Stimulated activated CD4-positive, alpha-beta T cell treated with anti-CD3 and anti-CD28 coated beads, TNF-alpha, amount 100 ng/mL, for 4 hours (primary cell): ENCODE results near the gene TTPAL.

Source experiments
- DNase-seq, 3 experiments: peaks; one replicate each; pipeline ENCODE4 v3.0.0-alpha.2; 2020; ENCODE audit warnings: low read depth in 3 of 3

The TTPAL gene

GRCh38 chr20:44439318-44439717, 36.4 kb upstream of the TTPAL start:
- no peak for DNase-seq

- DNase-seq: no peak
These were observed 33.2 kb upstream of the TTPAL start for GRCh38 chr20:44442298-44443070.

DNA sequence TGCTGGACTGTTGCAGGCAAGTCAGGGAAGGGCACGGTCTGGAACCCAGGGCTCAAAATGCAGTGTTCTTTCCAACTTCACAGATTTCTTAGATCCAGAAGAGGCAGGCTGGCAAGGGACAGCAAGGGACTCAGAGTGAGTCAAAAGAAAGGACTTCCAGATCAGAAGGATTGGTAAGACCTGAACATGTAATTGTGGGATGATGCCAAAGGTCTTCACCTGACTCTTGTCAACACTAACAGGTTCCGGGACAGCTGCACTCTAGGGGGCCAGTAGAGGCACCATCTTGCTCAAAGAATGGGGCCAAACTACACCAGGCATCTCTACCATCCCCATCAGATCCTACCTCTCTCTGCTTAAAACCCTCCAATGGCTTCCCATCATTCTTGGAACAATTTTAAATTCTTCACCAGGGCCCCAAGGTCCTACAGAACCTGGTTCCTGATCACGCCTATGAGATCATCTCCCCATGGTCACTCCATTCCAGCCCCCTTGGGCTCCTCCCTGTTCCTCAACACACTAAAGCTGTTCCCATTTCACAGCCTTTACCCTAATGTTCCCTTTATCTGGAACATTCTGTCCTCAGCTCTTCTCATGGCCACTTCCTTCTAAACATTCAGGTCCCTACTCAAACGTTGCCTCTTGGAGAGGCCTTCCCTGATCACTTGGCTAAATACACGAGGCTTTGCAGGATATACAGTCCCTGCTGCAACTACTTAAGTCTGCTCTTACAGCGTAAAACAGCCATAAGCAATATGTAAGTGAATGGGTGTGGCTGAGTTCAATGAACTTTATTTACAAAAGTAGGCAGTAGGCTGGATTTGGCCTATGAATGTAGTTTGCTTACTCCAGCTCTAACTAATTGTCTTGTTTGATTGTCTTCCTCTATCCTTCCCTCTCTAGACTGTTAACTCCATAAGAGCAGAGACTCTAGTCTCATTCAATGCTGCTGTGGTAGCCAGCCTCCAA, 29.6 kb upstream of the TTPAL start:
- DNase-seq: no peak

DNA sequence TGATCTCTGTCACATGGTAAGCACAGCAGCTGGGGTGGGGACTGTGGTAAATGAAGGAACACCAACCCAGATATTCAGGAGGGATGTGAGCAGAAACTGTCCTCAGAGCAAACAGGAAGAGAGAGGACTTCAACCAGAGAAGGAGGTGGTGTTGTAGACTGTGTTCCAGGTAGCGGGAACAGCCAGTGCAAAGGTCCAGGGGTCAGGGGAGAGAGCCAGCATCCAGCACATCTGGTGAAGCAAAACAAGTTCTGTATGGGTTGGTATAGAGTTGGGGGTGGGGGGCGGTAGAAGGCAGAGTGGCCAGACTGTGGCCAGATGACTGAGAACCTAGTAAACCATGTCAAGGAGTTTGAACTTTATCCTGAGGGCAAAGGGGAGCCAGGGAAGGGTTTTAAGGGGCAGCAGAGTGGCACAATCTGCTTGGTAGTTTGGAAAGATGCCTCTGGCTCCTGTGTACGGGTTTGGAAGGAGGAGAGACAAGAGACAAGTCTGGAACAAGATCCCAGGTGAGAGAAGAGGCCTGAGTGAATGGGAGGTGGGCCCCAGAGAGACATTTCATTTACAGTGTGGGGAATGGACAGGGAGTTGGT, 27.8 kb upstream of the TTPAL start:
- DNase-seq: no peak

DNA sequence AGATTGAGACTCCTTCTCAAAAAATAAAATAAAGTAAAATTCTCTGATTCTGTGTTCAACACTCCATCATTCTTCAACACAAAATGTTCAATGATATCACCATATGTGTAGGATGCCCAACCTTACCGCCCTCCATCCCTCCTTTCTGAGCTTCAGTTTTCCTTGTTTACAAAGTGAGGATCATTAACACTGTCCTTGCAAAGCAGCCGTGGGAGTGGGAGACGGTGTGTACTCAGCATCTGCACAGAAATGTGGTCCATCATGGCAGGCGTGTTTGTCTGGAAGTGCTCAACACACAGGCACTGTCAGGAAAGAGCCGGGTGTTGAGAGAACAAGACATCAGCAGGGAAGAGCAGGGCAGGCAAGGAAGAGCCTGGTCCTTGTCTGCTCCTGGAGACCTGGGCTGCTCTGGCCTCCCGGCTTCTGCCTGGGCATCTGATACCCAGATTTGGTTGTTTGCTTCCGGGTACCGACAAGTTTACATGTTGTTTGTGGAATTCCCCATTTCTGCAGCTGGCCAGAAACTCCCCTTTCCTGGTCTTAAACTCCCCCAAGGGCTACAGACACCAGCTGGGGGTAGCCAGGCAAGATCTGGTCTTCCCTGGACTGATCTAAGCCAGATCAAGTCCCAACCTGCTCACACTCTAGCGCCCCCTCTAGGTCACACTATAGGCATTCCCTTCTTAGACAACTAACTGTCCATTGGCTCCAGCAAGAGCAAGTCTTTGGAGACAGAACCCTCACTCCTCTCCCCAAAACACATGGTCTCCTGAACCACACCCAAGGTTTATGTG, 26.7 kb upstream of the TTPAL start:
- DNase-seq: no peak

GRCh38 chr20:44449864-44450263, 25.8 kb upstream of the TTPAL start:
- no peak for DNase-seq

DNA sequence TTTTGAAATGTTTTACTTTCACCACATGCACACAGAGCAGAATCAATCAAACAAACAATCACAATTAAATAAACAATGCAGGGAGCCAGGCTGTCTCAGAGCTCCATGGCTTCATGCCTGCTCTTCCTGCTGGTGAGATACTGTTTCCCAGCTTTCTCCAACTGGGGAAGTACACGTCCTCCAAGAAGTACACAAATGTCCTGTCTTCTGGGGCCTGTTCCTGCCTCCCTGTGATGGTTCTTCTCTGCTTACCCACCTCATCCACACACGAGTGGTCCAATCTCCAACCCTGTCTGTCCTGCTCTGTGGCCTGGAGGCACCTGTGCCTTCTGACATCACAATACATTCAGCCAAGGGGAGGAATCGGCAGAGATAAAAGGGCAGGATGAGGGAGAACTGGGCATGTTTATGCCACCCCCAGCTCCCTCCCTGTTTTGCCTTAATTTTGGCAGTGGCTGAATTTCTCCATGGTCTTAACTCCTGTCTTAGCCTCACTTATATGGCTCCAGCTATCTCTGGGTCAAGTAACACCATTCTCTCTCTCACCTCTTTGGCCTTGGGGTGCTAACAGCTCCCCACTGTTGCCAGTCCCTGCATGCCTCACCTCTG, 25.3 kb upstream of the TTPAL start:
- no peak for DNase-seq

GRCh38 chr20:44450903-44451450, 24.7 kb upstream of the TTPAL start:
- DNase-seq: no peak

DNA sequence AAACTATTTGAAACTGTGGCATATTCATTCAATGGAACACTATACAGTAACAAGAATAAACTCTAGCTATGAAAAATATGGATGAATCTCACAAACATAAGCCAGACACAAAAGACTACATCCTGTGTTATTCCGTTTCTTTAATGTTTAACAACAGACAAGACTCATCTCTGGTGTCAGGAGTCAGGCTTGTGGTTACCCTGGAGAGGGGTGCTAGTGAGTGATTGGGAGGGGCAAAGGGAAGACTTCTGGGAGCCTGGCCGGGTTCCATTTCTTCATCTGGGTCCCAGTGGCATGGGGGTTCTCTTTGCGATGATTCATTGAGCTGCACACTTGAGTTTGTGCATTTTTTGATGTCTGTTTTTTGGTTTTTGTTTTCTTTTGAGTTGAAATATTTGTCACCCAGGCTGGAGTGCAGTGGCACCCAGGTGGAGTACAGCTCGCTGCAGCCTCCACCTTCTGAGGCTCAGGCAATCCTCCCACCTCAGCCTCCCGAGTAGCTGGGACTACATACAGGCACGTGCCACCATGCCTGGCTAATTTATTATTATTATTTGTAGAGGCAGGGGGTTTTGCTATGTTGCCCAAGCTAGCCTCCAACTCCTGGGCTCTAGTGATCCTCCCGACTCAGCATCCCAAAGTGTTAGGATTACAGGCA, 21.2 kb upstream of the TTPAL start:
- no peak for DNase-seq

DNA sequence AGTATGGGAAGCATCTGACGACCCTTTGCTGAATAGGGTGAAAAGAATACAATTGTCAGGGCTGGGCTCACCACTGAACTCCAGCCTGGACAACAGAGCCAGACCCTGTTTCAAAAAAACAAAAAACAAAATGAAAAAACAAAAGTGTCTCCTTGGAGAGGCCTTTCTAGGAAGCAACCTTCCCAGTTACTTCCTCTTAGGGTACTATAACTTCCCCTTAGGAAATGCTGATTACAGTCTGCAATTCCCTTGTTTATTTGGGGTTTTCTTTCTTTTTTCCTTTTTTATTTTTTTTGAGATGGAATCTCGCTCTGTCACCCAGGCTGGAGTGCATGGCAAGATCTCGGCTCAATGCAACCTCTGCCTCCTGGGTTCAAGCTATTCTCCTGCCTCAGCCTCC, 20.5 kb upstream of the TTPAL start:
- no peak for DNase-seq

GRCh38 chr20:44456611-44457010, 19.1 kb upstream of the TTPAL start:
- DNase-seq: no peak

GRCh38 chr20:44457016-44457415, 18.7 kb upstream of the TTPAL start:
- no peak for DNase-seq

DNA sequence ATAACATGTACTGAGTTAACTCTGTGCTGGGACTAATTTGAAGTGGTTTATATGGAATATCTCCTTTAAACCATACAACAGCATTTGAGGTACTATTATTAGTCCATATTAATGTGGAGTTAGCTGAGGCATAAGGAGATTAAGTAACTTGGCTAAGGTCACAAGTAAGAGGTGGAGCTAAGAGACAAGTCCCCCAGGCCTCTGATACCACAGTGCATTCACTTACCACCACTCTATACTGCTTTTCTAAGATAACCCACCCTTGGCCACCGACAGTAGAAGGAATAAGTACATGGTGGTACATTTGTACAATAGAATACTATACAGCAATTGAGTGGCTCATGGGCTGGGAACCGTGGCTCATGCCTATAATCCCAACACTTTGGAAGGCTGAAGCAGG, 16.4 kb upstream of the TTPAL start:
- DNase-seq: no peak

GRCh38 chr20:44460795-44461141, 14.9 kb upstream of the TTPAL start:
- DNase-seq: no peak

- no peak for DNase-seq
These were observed 14.4 kb upstream of the TTPAL start for GRCh38 chr20:44461142-44461802.

DNA sequence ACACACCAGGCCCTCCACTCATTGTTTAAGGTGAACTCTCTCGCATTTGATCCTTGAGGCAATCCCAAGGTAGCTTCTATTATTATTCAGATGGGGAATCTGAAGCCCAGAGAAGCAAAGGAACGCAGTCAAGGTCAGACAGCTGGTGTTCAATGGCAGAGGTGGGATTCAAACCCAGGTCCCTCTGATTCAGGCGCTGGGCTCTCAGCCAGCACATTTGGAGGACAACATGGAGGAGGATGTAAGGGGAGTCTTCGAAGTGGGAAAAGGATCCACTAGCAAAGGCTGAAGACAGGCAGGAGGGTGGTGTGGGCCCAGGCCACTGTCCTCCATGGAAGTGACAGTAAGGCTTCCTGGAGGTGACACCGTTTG, 13.9 kb upstream of the TTPAL start:
- DNase-seq: no peak

DNA sequence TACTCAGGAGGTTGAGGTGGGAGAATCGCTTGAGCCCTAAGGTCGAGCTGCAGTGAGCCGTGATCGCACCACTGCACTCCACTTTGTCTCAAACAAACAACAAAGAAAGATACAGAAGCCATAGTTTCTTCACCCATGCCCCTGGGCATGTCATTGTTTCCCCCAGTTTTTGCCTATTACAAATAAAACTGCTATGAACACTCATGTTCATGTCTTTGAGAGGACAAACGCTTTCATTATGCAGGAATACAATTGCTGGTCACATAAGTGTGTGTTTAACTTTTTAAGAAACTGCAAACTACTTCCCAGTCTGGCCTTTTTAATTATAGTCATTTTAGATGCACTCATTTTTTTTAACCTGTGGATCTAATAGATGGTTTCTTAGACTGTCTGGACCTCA, 12.2 kb upstream of the TTPAL start:
- no peak for DNase-seq

DNA sequence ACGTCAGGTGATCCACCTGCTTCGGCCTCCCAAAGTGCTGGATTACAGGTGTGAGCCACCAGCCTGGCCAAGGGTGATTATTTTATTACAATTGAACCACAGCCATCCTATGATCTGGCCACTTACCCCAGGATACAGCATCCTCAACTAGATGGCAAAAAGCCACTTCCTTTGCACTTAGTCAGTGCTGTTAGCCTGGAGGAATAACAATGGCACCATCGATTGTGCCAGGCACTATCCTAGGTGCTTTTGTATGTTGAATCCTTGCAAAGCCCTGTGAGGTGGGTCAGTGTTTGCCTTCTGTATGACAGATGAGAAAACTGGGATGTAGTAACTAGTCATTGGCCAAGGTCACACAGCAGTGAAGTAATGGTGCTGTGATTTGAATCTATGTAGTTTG, 11.2 kb upstream of the TTPAL start:
- no peak for DNase-seq

DNA sequence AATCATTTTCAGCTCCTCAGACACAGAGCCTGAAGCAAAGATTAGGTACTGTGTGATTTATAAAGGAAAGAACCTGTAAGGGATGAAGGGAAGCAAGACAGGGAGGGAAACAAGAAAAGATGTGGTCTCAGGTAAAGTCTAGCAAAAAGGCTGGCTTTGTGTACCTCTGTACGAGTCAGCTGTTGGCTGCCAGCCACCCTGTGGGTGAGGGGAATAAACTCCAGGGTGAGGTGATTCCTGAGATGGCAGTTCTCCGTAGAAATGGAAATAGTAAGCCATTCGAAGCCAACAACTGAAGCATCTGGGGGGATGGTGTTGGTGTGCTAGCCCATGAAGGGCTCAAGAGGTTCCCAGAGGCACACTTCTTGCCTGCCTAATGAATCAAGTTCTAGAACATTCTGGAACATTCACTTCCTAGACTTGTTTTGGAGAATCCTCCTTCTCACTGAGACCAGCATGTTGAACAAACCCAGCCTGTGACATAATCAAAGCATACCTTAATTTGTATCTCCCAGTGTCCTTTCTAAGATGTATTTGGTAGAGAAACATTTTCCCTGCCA, 10.6 kb upstream of the TTPAL start:
- DNase-seq: no peak
